Trophoblast cell (in vitro differentiated cells and primary cell): Measurements from ENCODE around the gene CTNNA3.
A peak's percentile ranks its signal among the peaks of the same experiment; 100 is the strongest.

Source experiments
- DNase-seq, 2 donors: peaks; one replicate each; pipeline ENCODE4 v3.0.0-alpha.2; 2016
- H2AFZ ChIP-seq: 2 replicates; pipeline ENCODE4 v1.6.1; 2013; ENCODE audit warnings: low read length, moderate library complexity, mild to moderate bottlenecking; ENCODE audit not compliant: insufficient read depth, poor library complexity
- H2AK5ac ChIP-seq: 2 replicates; pipeline ENCODE4 v1.6.1; 2013; ENCODE audit warnings: mild to moderate bottlenecking, low read length
- H2BK120ac ChIP-seq: 2 replicates; pipeline ENCODE4 v1.6.1; 2013; ENCODE audit warnings: low read length, mild to moderate bottlenecking, moderate library complexity; ENCODE audit not compliant: insufficient read depth, poor library complexity
- H2BK12ac ChIP-seq: 2 replicates; pipeline ENCODE4 v1.6.1; 2013; ENCODE audit warnings: mild to moderate bottlenecking, low read length, moderate library complexity
- H2BK5ac ChIP-seq: 2 replicates; pipeline ENCODE4 v1.6.1; 2013; ENCODE audit warnings: low read length, low read depth, moderate library complexity, mild to moderate bottlenecking; ENCODE audit not compliant: poor library complexity
- H3K14ac ChIP-seq: 2 replicates; pipeline ENCODE4 v1.6.1; 2013; ENCODE audit warnings: mild to moderate bottlenecking, low read length
- H3K18ac ChIP-seq: 2 replicates; pipeline ENCODE4 v1.6.1; 2013; ENCODE audit warnings: mild to moderate bottlenecking, low read length
- H3K23ac ChIP-seq: 2 replicates; pipeline ENCODE4 v1.6.1; 2013; ENCODE audit warnings: low read length
- H3K27ac ChIP-seq: 2 replicates; pipeline ENCODE4 v1.5.1; 2013; ENCODE audit warnings: low read depth, mild to moderate bottlenecking, inconsistent platforms, low read length, moderate library complexity
- H3K27me3 ChIP-seq: 2 replicates; pipeline ENCODE4 v1.6.1; 2013; ENCODE audit warnings: inconsistent platforms, mild to moderate bottlenecking, low read length, moderate library complexity; ENCODE audit not compliant: insufficient read depth
- H3K36me3 ChIP-seq, 2 experiments: 1 replicate in 1 of 2; 2 replicates in 1 of 2; pipeline ENCODE4 v1.6.1; 2013; ENCODE audit warnings: low read length in 2 of 2, mild to moderate bottlenecking in 2 of 2, moderate library complexity in 1 of 2; ENCODE audit not compliant: insufficient read depth in 2 of 2, control insufficient read depth in 1 of 2
- H3K4ac ChIP-seq: 2 replicates; pipeline ENCODE4 v1.6.1; 2013; ENCODE audit warnings: low read depth, mild to moderate bottlenecking, low read length, moderate library complexity
- H3K4me1 ChIP-seq, 2 experiments: 1 replicate in 1 of 2; 2 replicates in 1 of 2; pipeline ENCODE4 v1.6.1; 2013; ENCODE audit warnings: low read length in 2 of 2, mild to moderate bottlenecking in 2 of 2, moderate library complexity in 1 of 2; ENCODE audit not compliant: insufficient read depth in 2 of 2, control insufficient read depth in 1 of 2
- H3K4me2 ChIP-seq: 2 replicates; pipeline ENCODE4 v1.6.1; 2013; ENCODE audit warnings: inconsistent platforms, mild to moderate bottlenecking, low read length, moderate library complexity
- H3K4me3 ChIP-seq: 2 replicates; pipeline ENCODE4 v1.5.1; 2013; ENCODE audit warnings: mild to moderate bottlenecking, low read depth, low read length, inconsistent platforms
- H3K79me1 ChIP-seq: one replicate; pipeline ENCODE4 v1.6.1; 2013; ENCODE audit warnings: low read length
- H3K79me2 ChIP-seq: 2 replicates; pipeline ENCODE4 v1.6.1; 2013; ENCODE audit warnings: low read length, mild to moderate bottlenecking; ENCODE audit not compliant: control insufficient read depth, insufficient read depth, poor library complexity
- H3K9ac ChIP-seq: 2 replicates; pipeline ENCODE4 v1.6.1; 2013; ENCODE audit warnings: mild to moderate bottlenecking, low read length
- H3K9me3 ChIP-seq: 2 replicates; pipeline ENCODE4 v1.6.1; 2013; ENCODE audit warnings: low read depth, mild to moderate bottlenecking, control low read depth, inconsistent platforms, low read length; ENCODE audit not compliant: insufficient read depth
- H4K12ac ChIP-seq: 2 replicates; pipeline ENCODE4 v1.6.1; 2013; ENCODE audit warnings: low read depth, mild to moderate bottlenecking, low read length, moderate library complexity
- H4K8ac ChIP-seq: 2 replicates; pipeline ENCODE4 v1.6.1; 2013; ENCODE audit warnings: low read depth, mild to moderate bottlenecking, low read length, moderate library complexity
- H4K91ac ChIP-seq: one replicate; pipeline ENCODE4 v1.6.1; 2013; ENCODE audit warnings: low read depth, mild to moderate bottlenecking, low read length, moderate library complexity
- WGBS: extraction: QIAGEN DNeasy Blood & Tissue Kit; methylation state at CpG from one replicate; pipeline ENCODE4 v1.1.7; 2013; ENCODE audit warnings: missing lambda C conversion rate; ENCODE audit not compliant: insufficient read length, insufficient coverage; ENCODE audit errors: extremely low coverage; 5-methylcytosine and 5-hydroxymethylcytosine counted together

Gene CTNNA3

DNA sequence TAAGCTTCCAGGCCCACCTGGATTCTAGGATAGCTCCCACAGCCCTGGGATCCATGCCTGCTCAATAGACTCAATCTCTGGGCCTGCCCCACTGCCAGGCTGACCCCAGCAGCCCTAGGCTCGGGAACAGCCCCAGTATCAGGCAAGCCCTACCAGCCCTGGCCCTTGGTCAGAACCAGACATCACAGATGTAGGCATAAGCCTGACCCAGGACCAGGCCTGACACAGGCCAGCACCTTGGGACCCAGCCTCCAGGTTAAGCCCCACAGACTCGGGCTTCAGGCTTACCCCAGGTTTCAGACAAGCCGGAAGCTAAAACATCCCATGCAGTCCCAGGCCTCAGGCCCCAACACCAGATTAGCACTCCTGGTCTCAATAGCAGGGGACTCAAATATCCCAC is 1046.4 kb downstream of the CTNNA3 start:
- Histone ChIP-seq H2BK5ac (no peak overlapping the region), H3K9me3 (peaks cover 10% of the 10 kb centered on the region), H3K4me3 (peak overlapping the region; percentile 7), H3K4me2 (no peak overlapping the region), H3K36me3 (peaks cover 0 to 2% of the 10 kb centered on the region in 2 experiments), H2BK12ac (no peak overlapping the region), H4K91ac (no peak overlapping the region), H2AK5ac (no peak overlapping the region), H3K23ac (no peak overlapping the region), H3K27ac (no peak overlapping the region), H4K12ac (no peak overlapping the region), H3K79me2 (no peaks in the 10 kb centered on the region), H2AFZ (no peak overlapping the region), H3K79me1 (no peaks in the 10 kb centered on the region), H3K9ac (no peak overlapping the region), H3K4ac (no peak overlapping the region), H3K14ac (no peak overlapping the region), H2BK120ac (no peak overlapping the region), H3K4me1 (no peaks in the 10 kb centered on the region), H3K18ac (no peak overlapping the region), H3K27me3 (no peaks in the 10 kb centered on the region), H4K8ac (no peak overlapping the region)
- WGBS: no CpG with 5 or more reads among the region's 3 CpGs
- no peak for DNase-seq

DNA sequence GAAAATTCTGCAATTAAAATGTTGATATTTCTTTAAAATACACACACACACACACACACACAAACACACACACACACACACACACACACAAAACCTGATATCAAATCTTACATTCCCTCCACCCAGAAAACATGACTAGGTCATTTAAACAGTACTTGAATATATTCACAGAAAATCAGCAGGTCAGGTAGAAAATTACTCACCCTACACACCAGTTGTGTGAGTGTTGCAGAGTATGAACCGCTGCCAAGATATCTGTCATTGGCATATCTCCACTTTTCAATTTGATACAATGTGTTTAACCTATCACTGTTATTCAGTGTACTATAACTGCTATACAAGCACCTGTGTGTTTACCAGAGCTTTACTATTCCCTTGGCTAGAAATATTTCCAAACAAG is 1053.8 kb downstream of the CTNNA3 start:
- Histone ChIP-seq H3K23ac (no peak overlapping the region), H2AFZ (no peak overlapping the region), H3K14ac (no peak overlapping the region), H3K4me3 (no peak overlapping the region), H3K79me1 (no peaks in the 10 kb centered on the region), H4K8ac (no peak overlapping the region), H3K79me2 (no peaks in the 10 kb centered on the region), H3K18ac (no peak overlapping the region), H3K36me3 (no peaks in the 10 kb centered on the region), H4K12ac (no peak overlapping the region), H3K4me1 (peaks cover 0 to 4% of the 10 kb centered on the region in 2 experiments), H4K91ac (no peak overlapping the region), H3K27ac (no peak overlapping the region), H2BK5ac (no peak overlapping the region), H3K9ac (no peak overlapping the region), H2BK12ac (no peak overlapping the region), H3K9me3 (no peaks in the 10 kb centered on the region), H3K4ac (no peak overlapping the region), H2BK120ac (no peak overlapping the region), H3K27me3 (no peaks in the 10 kb centered on the region), H2AK5ac (no peak overlapping the region), H3K4me2 (no peak overlapping the region)
- WGBS: no CpG with 5 or more reads among the region's 1 CpG
- DNase-seq: no peak

DNA sequence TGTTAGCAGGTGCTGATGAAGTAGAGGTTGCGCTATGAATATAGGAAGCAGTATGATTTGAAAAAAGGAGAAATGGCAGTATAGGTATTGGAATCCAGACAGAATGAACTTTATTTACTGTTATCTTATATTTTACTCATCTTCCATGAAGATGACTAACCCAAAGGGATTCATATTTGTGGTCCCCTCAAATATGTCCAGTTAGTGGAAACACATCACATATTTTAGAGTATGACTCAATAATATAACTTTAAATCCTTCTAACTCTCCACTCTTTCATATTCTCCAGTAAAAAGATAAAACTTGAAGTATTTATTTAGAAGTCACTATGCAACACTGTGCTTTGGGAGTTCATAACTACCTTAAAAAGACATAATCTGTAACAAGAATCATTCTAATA is 1056.6 kb downstream of the CTNNA3 start:
- H4K8ac ChIP-seq: no peak overlapping the region
- H3K18ac ChIP-seq: no peak overlapping the region
- no peaks in the 10 kb centered on the region for H3K27me3 ChIP-seq
- H4K91ac ChIP-seq: no peak overlapping the region
- no peak overlapping the region for H2AK5ac ChIP-seq
- no peaks in the 10 kb centered on the region for H3K9me3 ChIP-seq
- H4K12ac ChIP-seq: no peak overlapping the region
- H3K79me2 ChIP-seq: no peaks in the 10 kb centered on the region
- H2BK120ac ChIP-seq: no peak overlapping the region
- WGBS: no CpG with 5 or more reads among the region's 1 CpG
- no peak overlapping the region for H3K27ac ChIP-seq
- H2BK5ac ChIP-seq: no peak overlapping the region
- no peak overlapping the region for H2BK12ac ChIP-seq
- H2AFZ ChIP-seq: no peak overlapping the region
- H3K23ac ChIP-seq: no peak overlapping the region
- H3K4me2 ChIP-seq: no peak overlapping the region
- H3K9ac ChIP-seq: no peak overlapping the region
- no peak overlapping the region for H3K4me3 ChIP-seq
- H3K36me3 ChIP-seq: no peaks in the 10 kb centered on the region
- H3K4me1 ChIP-seq: peaks cover 0 to 4% of the 10 kb centered on the region in 2 experiments
- no peaks in the 10 kb centered on the region for H3K79me1 ChIP-seq
- H3K4ac ChIP-seq: no peak overlapping the region
- H3K14ac ChIP-seq: no peak overlapping the region
- DNase-seq: no peak

DNA sequence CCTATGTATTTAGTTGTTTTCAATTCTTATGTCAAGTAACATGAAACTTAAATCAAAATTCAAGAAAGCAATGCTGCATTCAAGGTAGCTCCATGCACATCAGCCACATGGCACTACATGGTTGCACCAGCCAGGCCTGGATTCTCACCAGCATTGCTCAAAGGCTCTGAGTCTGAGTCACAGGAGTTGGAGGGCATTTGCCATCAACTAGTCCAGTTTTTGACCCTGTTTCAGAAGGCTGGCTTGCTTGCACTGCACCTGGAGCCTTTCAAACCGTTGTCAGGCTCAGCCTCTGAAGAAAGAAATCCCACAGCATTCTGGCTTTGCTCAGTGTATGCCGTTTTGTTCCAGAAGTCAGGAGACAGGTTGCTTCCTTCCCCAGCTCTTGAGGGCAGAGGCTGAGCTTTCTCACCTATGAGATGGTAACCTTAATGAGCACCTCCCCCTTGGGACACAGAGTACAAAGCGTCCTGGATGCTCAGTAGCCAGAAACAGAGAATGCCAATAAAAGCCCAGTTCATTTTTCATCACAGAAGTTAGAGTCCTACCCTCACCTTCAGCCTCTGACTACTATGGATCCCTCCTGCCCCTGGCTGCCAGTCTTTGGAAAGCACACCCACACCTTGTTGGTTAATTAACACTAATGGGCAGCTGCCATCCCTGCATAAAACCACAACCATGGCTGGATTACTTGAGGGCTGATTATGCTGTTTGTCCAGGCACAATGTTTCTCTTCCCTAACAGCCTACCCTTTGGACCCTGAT is 1058.5 kb downstream of the CTNNA3 start:
- Histone ChIP-seq H3K9me3 (no peaks in the 10 kb centered on the region), H3K4ac (no peak overlapping the region), H4K91ac (no peak overlapping the region), H3K36me3 (no peaks in the 10 kb centered on the region), H3K79me1 (no peaks in the 10 kb centered on the region), H3K4me1 (peaks cover 0 to 4% of the 10 kb centered on the region in 2 experiments), H3K23ac (no peak overlapping the region), H2AFZ (no peak overlapping the region), H3K4me2 (no peak overlapping the region), H2BK120ac (no peak overlapping the region), H3K4me3 (no peak overlapping the region), H4K12ac (no peak overlapping the region), H4K8ac (no peak overlapping the region), H3K14ac (no peak overlapping the region), H3K9ac (no peak overlapping the region), H2BK12ac (no peak overlapping the region), H3K18ac (no peak overlapping the region), H2BK5ac (no peak overlapping the region), H3K27ac (no peak overlapping the region), H3K79me2 (no peaks in the 10 kb centered on the region), H3K27me3 (no peaks in the 10 kb centered on the region), H2AK5ac (no peak overlapping the region)
- no CpG with 5 or more reads among the region's 3 CpGs for WGBS
- DNase-seq: no peak
